ENCODE data around the gene MTREX.
A peak's percentile ranks its signal among the peaks of the same experiment; 100 is the strongest.
"Not testable (repeated sequence)": the region's sequence is repeated elsewhere in the genome, so short reads cannot be mapped to it uniquely, and the experiment has no call there.

The MTREX gene

GRCh38 chr5:55307383-55308253 is at the start of gene MTREX, which contains the start of gene DHX29:
Gene MTREX (plus strand): TSS chr5:55307989. CDS start chr5:55308014, 25 bp downstream.
Gene DHX29 (minus strand): TSS chr5:55307694. CDS start chr5:55307573, 121 bp downstream.
- DNase-seq (ENCODE audit: low read depth in 2 of 2) = peak; percentile 78 to 80

DNA sequence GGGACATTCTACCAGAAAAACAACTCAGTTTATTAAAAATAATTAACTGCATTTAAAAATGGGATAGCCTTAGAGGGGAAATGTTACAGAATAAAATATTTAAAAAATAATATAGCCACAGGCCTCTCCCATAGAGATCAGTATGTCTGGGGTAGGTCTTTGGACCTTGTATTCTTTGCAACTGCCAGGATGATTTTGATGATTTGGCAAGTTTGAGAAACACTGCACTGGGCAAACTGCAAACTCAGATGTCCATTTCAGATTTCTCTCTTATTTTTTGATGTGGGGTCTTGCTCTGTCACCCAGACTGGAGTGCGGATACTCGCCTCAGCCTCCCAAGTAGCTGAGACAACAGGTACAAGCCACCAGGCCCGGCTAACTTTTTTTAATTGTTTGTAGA is 49.5 kb upstream of the MTREX start:
- no peak for DNase-seq (ENCODE audit: low read depth in 2 of 2)

DNA sequence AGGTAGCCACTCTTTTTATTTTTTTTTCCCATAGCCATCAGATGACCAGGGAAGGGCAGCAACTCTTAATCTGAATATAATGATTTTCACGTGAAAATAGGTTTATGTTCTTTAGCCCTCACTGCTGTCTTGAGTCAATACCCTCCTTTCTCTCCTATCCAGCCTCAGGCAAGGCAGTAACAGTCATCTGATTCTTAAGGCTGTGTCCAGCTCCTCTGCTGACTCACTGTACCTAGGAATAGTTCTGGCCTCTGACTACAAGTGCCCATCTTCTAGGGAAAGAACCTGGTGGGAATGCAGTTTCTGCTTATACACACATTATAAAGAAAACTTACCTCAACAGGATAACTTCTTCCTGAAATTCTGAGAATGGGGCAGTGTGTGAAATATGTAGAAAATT is 31.0 kb upstream of the MTREX start:
- DNase-seq (ENCODE audit: low read depth in 2 of 2) = no peak

GRCh38 chr5:55278778-55279177 is 29.0 kb upstream of the MTREX start:
- DNase-seq (ENCODE audit: low read depth in 2 of 2) = no peak

DNA sequence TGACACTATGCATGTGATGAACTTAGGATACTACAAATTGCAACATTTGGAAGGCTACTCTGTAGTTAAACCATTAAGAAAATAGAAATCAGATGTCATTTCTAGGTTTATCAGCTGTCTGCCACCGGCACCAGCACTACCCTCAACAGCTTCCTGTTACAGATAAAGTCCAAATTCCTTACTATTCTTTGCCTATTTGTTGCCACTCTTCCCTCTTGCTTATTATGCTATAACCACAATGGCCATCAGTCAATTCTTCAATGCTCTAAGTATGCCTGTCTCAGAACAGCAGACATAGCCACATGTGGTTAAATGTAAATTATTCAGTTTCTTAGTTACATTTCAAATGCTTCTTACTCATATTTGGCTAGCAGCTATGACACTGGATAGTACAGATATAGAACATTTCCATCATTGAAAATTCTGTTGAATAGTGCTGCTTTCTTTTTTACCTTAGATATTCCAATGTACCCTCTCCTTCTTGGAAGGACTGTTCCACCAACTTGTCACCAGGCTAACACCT is 21.3 kb upstream of the MTREX start:
- no peak for DNase-seq (ENCODE audit: low read depth in 2 of 2)

- no peak for DNase-seq (ENCODE audit: low read depth in 2 of 2)
Measured at GRCh38 chr5:55289808-55290207, 18.0 kb upstream of the MTREX start.

DNA sequence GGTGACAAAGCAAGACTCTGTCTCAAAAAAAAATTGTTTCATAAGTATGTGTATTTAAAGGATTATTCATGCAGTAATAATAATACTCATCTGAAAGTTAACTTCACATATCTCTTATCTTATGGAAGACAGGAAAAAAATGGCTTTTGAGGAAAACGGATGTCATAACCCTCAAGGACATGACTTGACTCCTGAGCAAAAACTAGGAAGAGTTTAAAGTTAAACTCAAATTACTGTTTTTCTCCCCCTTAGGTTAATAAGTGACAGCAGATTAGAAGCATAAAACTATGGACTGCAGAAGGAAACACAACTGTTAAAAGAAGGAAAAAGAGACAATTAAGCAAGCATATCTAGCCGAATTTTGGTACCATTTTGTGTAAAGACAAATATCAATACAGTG is 16.8 kb upstream of the MTREX start:
- DNase-seq (ENCODE audit: low read depth in 2 of 2) = no peak

DNA sequence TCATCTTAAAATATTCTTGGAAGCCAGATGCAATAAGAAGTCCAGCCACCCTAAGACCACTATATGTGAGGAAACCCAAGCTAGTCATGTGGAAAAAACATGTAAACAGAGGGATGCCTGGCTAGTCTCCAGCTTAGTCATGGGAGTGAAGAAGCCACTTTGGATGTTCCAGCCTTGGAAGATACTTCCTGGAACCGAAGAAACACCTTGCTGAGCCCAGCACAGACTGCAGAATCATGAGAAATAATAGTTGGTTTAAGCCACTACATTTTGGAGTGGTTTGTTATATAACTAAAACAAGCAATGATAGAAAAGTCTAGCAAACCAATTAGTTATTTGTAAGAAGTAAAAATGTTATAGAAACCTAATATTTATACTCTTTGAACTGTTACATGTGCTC is 12.9 kb upstream of the MTREX start:
- DNase-seq (ENCODE audit: low read depth in 2 of 2) = no peak

GRCh38 chr5:55300890-55301289 is 6.9 kb upstream of the MTREX start:
- DNase-seq (ENCODE audit: low read depth in 2 of 2) = no peak

- no peak for DNase-seq (ENCODE audit: low read depth in 2 of 2)
Measured at GRCh38 chr5:55303238-55303690, 4.5 kb upstream of the MTREX start.

DNA sequence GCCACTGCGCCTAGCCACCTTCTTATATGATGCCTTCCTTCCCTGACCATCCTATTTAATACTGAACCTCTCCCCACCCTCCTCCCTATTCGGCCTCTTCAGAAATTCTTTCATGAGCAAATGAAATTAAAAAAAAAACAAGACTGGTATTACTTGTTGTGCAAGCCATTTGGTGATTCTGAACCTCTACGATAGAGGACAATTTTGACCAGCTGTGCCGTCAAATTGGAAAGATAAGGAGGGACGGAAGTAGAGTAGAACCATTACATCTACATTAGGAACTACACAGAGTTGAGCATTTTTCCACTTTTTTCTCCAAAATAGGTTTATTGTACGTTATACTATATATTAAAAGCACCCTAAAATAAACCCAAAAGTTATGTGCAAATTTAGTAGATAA is 3.2 kb upstream of the MTREX start:
- no peak for DNase-seq (ENCODE audit: low read depth in 2 of 2)

DNA sequence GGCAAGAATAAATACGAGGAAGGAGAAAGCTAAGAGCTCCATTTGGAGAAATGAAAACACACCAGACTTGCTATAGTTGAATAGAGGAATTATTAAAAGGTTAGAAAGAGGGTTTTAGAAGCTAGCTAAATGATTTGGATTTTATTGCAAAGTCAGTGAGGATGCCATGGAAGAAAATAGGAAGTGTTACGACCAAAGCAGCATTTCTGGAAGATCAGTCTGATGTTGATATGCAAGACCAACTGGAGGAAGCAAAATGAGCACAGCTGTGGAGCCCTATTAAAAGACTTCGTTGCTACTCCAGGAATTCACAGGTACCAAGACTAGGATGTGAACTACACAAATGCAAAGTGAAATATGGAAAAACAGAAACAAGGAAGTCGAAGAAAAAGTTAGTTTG is 2.4 kb upstream of the MTREX start:
- DNase-seq (ENCODE audit: low read depth in 2 of 2) = no peak

DNA sequence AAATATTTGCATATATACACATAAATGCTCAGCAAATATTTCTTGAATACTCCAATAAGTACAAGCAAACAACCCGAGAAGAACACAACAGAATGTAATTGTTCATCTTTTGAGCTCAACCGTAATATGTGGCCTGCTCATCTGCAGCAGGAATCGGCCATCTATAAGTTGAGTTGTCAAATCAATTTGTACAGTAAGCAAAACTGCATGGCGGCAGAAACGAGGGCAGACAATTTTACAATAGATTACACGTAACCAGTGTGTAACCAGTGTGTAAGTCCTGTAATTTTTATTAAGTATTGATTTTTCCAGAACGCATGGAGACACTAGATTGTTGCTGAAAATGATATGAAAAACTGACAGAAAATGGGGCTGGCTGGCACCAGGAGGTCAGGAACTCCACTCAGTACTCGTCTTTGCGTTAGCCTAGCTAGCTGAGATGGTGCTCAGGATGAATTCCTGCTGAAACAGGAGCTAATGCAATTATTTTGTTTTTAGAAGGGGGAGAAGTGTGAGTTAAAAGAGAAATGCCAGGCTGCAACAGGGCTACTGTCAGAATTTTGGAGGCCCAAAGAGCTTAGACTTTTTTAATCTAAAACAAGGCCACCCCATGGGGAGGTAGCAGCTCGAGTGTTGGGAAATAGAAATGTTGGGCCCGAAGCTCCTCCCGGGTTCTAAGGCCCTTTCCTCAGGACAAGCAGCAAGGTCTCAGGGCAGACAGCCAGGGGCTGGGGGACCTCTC is 977 bp upstream of the MTREX start:
- no peak for DNase-seq (ENCODE audit: low read depth in 2 of 2)

- DNase-seq (ENCODE audit: low read depth in 2 of 2) = no peak
Measured at GRCh38 chr5:55308254-55308836, 556 bp downstream of the MTREX start.

DNA sequence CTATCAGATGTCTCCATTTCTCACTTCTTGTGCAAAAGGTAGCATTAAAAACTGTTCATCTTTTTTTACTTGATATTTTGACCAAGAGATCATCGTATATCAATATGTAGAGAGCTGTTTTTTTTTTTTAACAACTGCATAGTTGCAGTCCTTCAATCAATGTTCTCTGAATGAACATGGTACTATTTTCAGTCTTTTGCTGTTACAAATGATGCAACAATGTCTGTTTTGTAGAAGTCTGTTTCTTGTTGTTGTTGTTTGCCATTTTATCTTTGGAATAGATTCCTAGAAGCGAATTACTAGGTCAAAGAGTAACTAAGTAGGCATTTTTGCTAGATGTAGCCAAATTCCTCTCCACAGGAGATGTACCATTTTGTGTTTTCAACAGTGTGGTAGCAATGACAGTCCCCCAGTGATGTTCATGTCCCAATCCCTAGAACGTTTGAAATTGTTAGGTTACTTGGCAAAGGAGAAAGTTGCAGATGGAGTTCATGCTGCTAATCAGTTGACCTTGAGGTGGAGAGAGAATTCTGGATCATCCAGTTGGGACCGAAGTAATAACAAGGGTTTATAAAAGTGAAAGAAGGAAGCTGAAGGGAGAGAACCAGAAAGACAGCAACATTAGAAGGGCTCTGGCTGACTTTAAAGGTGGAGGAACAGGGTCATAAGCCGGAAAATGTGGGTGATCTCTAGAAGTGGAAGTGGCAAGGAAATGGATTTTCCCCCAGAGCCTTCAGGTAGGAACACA is 6.3 kb downstream of the MTREX start:
- DNase-seq (ENCODE audit: low read depth in 2 of 2) = no peak

DNA sequence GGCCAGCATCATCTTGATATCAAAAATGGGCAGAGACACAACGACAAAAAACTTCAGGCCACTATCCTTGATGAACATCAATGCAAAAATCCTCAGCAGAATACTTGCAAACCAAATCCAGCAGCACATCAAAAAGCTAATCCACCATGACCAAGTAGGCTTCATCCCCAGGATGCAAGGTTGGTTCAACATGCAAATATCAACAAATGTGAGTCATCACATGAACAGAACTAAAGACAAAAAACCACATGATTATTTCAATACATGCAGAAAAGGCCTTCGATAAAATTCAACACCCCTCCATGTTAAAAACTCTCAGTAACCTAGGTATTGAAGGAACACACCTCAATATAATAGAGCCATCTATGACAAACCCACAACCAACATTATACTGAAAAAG is 8.5 kb downstream of the MTREX start:
- no peak for DNase-seq (ENCODE audit: low read depth in 2 of 2)

- no peak for DNase-seq (ENCODE audit: low read depth in 2 of 2)
Measured at GRCh38 chr5:55316837-55317236, 9.0 kb downstream of the MTREX start.

GRCh38 chr5:55318237-55318636 is 10.4 kb downstream of the MTREX start:
- not testable (repeated sequence) for DNase-seq (ENCODE audit: low read depth in 2 of 2)

DNA sequence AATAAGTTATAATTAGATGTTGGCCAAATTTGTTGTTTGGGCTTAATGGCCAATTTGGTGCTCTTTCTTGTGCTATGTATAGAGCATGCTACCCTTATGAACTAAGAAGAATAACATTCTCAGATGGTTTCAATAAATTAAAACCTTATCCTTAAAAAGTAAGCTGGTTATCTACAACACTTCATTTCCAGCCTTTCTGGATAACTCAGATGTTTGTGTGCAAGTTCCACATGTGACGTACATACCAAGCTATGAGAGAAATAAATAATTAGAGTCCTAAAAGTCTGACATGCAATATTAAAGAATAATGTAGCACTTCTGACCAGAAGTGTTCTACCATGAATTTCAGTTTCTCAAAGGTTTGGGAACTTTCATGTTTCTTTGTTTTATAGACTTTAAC is 11.7 kb downstream of the MTREX start:
- no peak for DNase-seq (ENCODE audit: low read depth in 2 of 2)

- no peak for DNase-seq (ENCODE audit: low read depth in 2 of 2)
Measured at GRCh38 chr5:55320571-55320970, 12.8 kb downstream of the MTREX start.

- no peak for DNase-seq (ENCODE audit: low read depth in 2 of 2)
Measured at GRCh38 chr5:55324006-55324405, 16.2 kb downstream of the MTREX start.
